GM12878 (cell line): Measurements from ENCODE around the gene UGT1A6. TPM values are rescaled to one million over a fixed set of nuclear protein-coding genes. Genes with fewer than 3 reads are reported as not detected.

Experiments used
- ATAC-seq: fragments of 200-7000 bp; cut with Tn5 transposase; 3 replicates; pipeline ENCODE4 v1.9.1; 2020; ENCODE audit warnings: mild to moderate bottlenecking, moderate library complexity
- BruUV-seq: library from RNA; stranded (reverse); fragments of 400-500 nt; replicated peaks from 2 replicates; lab custom pipeline; 2021; lab: Mats Ljungman, UMichigan
- CTCF ChIA-PET: fragments of 300-600 bp; sonication (Branson Sonifier 250); formaldehyde crosslinking; extraction: SDS; loops from one replicate; lab custom pipeline; 2021; ENCODE audit warnings: inconsistent platforms; lab: Yijun Ruan, JAX
- POLR2A ChIA-PET: fragments of 350-600 bp; formaldehyde crosslinking; extraction: SDS; loops from one replicate; lab custom pipeline; 2021; ENCODE audit warnings: inconsistent platforms; lab: Charles Lee
- RAD21 ChIA-PET: fragments of 300-600 bp; sonication (Branson Sonifier 250); formaldehyde crosslinking; loops from one replicate; lab custom pipeline; 2023; ENCODE audit warnings: antibody characterized with exemption; ENCODE audit not compliant: unreplicated experiment; lab: Charles Lee
- SMC1A ChIA-PET: fragments of 300-600 bp; sonication (Branson Sonifier 250); formaldehyde crosslinking; loops from one replicate; lab custom pipeline; 2023; ENCODE audit not compliant: unreplicated experiment, uncharacterized antibody; lab: Charles Lee
- DNase-seq: peaks from one replicate; pipeline ENCODE4 v3.0.0-alpha.2; 2011; ENCODE audit warnings: low read depth, low spot score
- FAIRE-seq: peaks from 3 replicates; lab custom pipeline; 2011; peaks lifted over from hg19 to GRCh38; lab: Jason Lieb, UNC
- H2AFZ ChIP-seq: 2 replicates; pipeline ENCODE4 v1.6.0; 2011; ENCODE audit warnings: low read depth, low read length, control low read depth; ENCODE audit not compliant: control insufficient read depth
- H3K27ac ChIP-seq: 2 replicates; pipeline ENCODE4 v1.5.1; 2011; ENCODE audit warnings: control low read depth; ENCODE audit not compliant: control insufficient read depth, insufficient read depth
- H3K27me3 ChIP-seq, 2 experiments: replicated peaks in 1 of 2; 2 replicates each; pipeline versions ENCODE4 v1.6.0 to v1.6.1; 2011; ENCODE audit warnings: low read length in 1 of 2; ENCODE audit not compliant: control insufficient read depth in 2 of 2, insufficient read depth in 2 of 2
- H3K36me3 ChIP-seq, 2 experiments: 2 replicates each; pipeline ENCODE4 v1.5.1; 2011; ENCODE audit warnings: low read length in 1 of 2; ENCODE audit not compliant: control insufficient read depth in 2 of 2, insufficient read depth in 2 of 2
- H3K4me1 ChIP-seq: 2 replicates; pipeline ENCODE4 v1.6.1; 2011; ENCODE audit warnings: mild to moderate bottlenecking, low read length, moderate library complexity, mixed read lengths; ENCODE audit not compliant: control insufficient read depth, insufficient read depth
- H3K4me2 ChIP-seq: 2 replicates; pipeline ENCODE4 v1.6.0; 2011; ENCODE audit warnings: control low read depth; ENCODE audit not compliant: control insufficient read depth, insufficient read depth
- H3K4me3 ChIP-seq: fragments of 200-600 bp; sonication (generic); 2 replicates; pipeline ENCODE4 v1.5.1; 2016
- H3K79me2 ChIP-seq: 2 replicates; pipeline ENCODE4 v1.6.0; 2011; ENCODE audit warnings: low read length; ENCODE audit not compliant: control insufficient read depth, insufficient read depth
- H3K9ac ChIP-seq: 2 replicates; pipeline ENCODE4 v1.8.0; 2011; ENCODE audit warnings: low read length, control low read depth, mixed read lengths; ENCODE audit not compliant: control insufficient read depth, insufficient read depth
- H3K9me3 ChIP-seq: replicated peaks from 3 replicates; pipeline ENCODE4 v1.5.1; 2011; ENCODE audit warnings: mild to moderate bottlenecking, low read length; ENCODE audit not compliant: control insufficient read depth, insufficient read depth
- H4K20me1 ChIP-seq: 2 replicates; pipeline ENCODE4 v1.6.0; 2011; ENCODE audit not compliant: control insufficient read depth, insufficient read depth
- BCL11A ChIP-seq: IDR thresholded peaks from 2 replicates; pipeline ENCODE4 v1.6.1; 2011; ENCODE audit warnings: low read depth, low read length
- CHD2 ChIP-seq: IDR thresholded peaks from 2 replicates; pipeline ENCODE4 v1.6.1; 2011; ENCODE audit warnings: low read depth, low read length, improper control_type of control experiment, borderline replicate concordance
- FOXK2 ChIP-seq: fragments of 450-650 bp; IDR thresholded peaks from 2 replicates; pipeline ENCODE4 v1.6.1; 2017; ENCODE audit warnings: mild to moderate bottlenecking, moderate library complexity
- HCFC1 ChIP-seq: fragments of 150-350 bp; IDR thresholded peaks from 2 replicates; pipeline ENCODE4 v1.6.1; 2014; ENCODE audit warnings: low read length
- HDGF ChIP-seq: fragments of 450-650 bp; IDR thresholded peaks from 2 replicates; pipeline ENCODE4 v1.6.1; 2016; ENCODE audit warnings: antibody characterized with exemption
- IRF3 ChIP-seq: fragments of 450-650 bp; IDR thresholded peaks from 2 replicates; pipeline ENCODE4 v1.6.1; 2014; ENCODE audit warnings: mild to moderate bottlenecking
- KLF5 ChIP-seq: fragments of 450-650 bp; IDR thresholded peaks from 2 replicates; pipeline ENCODE4 v1.6.1; 2014; ENCODE audit warnings: mild to moderate bottlenecking; ENCODE audit not compliant: partially characterized antibody
- MEF2B ChIP-seq: fragments of 450-650 bp; IDR thresholded peaks from 2 replicates; pipeline ENCODE4 v1.6.1; 2018; ENCODE audit warnings: mild to moderate bottlenecking, moderate library complexity; ENCODE audit not compliant: partially characterized antibody, poor library complexity, severe bottlenecking
- MYC ChIP-seq: IDR thresholded peaks from 2 replicates; pipeline ENCODE4 v1.6.1; 2011; ENCODE audit warnings: mild to moderate bottlenecking, low read length, moderate library complexity, inconsistent platforms; ENCODE audit not compliant: insufficient read depth, insufficient replicate concordance, insufficient read length, severe bottlenecking
- PML ChIP-seq: IDR thresholded peaks from 2 replicates; pipeline ENCODE4 v1.6.1; 2012; ENCODE audit warnings: low read length, inconsistent platforms
- RBBP5 ChIP-seq: fragments of 200-600 bp; sonication (generic); conservative IDR thresholded peaks from 2 replicates; pipeline ENCODE4 v1.6.1; 2016
- RFX5 ChIP-seq: IDR thresholded peaks from 2 replicates; pipeline ENCODE4 v1.6.1; 2011; ENCODE audit warnings: low read depth, low read length, improper control_type of control experiment
- TCF12 ChIP-seq: IDR thresholded peaks from 2 replicates; pipeline ENCODE4 v1.6.1; 2011; ENCODE audit warnings: low read depth, mild to moderate bottlenecking, low read length
- TCF7 ChIP-seq: IDR thresholded peaks from 2 replicates; pipeline ENCODE4 v1.6.1; 2014; ENCODE audit warnings: antibody characterized with exemption, borderline replicate concordance
- YBX1 ChIP-seq: fragments of 450-650 bp; IDR thresholded peaks from 2 replicates; pipeline ENCODE4 v1.6.1; 2016; ENCODE audit warnings: antibody characterized with exemption
- ZBED1 ChIP-seq: IDR thresholded peaks from 2 replicates; pipeline ENCODE4 v1.6.1; 2016; ENCODE audit warnings: borderline replicate concordance
- ZNF207 ChIP-seq: fragments of 450-650 bp; IDR thresholded peaks from 2 replicates; pipeline ENCODE4 v1.6.1; 2014; ENCODE audit warnings: antibody characterized with exemption, mild to moderate bottlenecking, borderline replicate concordance
- ZNF622 ChIP-seq: fragments of 450-650 bp; IDR thresholded peaks from 2 replicates; pipeline ENCODE4 v1.6.1; 2017; ENCODE audit warnings: mild to moderate bottlenecking, inconsistent platforms
- WGBS: methylation state at CpG from one replicate; pipeline ENCODE4 v1.1.6; 2016; ENCODE audit warnings: low lambda C conversion rate; ENCODE audit not compliant: insufficient replicate concordance, insufficient coverage; ENCODE audit errors: missing lambda C conversion rate; 5-methylcytosine and 5-hydroxymethylcytosine counted together
- in situ Hi-C: fragments of 300-500 bp; cut with MboI; formaldehyde crosslinking; loops from 9 replicates; pipeline ENCODE4 v1.14.3; 2018; ENCODE audit warnings: mixed read lengths
- intact Hi-C: fragments of 100-400 bp; cut with micrococcal nuclease; formaldehyde crosslinking; loops from one replicate; pipeline ENCODE4 v1.14.2; 2022; ENCODE audit not compliant: unreplicated experiment
- polyA plus RNA-seq, 11 experiments: library from polyadenylated mRNA; depleted of rRNA in 4 of 11; unstranded in 6 of 11; stranded (reverse) in 5 of 11; fragments of >200 nt; fragmentation: Nextera tagmentation in 4 of 11; fragmentation: Illumina TruSeq in 1 of 11; extraction: Ambion mirVana in 4 of 11; extraction: Trizol in 1 of 11; gene quantifications; 1 replicate in 1 of 11; 2 replicates in 10 of 11; pipeline versions ENCODE4 v1.2.1 to v1.2.3, GENCODE V29; 2011 to 2016; ENCODE audit warnings: inconsistent platforms in 2 of 11, missing spikeins in 2 of 11, low read depth in 1 of 11
- total RNA-seq, 4 experiments: library from RNA; depleted of rRNA in 3 of 4; stranded (reverse); fragments of >200 nt in 3 of 4; fragmentation: Illumina TruSeq in 1 of 4; extraction: Trizol in 1 of 4; gene quantifications; 2 replicates each; pipeline versions ENCODE4 v1.2.1 to v1.2.3, GENCODE V29; 2013 to 2021
- TF ChIP-seq, protein P1 (sequence below): IDR thresholded peaks from 2 replicates; pipeline ENCODE4 v1.6.1; 2012; ENCODE audit warnings: low read depth, low read length, improper control_type of control experiment

The UGT1A6 gene
- total and polyA plus RNA-seq, 10 of the 15 experiments (the other 5 are each of a cell fraction or from before 2014, with no cell fraction given): not detected

GRCh38 chr2:233768076-233768475, 75.4 kb downstream of the UGT1A6 start (continued):
- no peak for TF ChIP-seq RBBP5
- TF ChIP-seq FOXK2: no peak
- no peak for TF ChIP-seq PML
- no peak for TF ChIP-seq TCF7
- TF ChIP-seq TCF12: no peak
- TF ChIP-seq ZBED1: no peak
- no peak for TF ChIP-seq MEF2B

DNA sequence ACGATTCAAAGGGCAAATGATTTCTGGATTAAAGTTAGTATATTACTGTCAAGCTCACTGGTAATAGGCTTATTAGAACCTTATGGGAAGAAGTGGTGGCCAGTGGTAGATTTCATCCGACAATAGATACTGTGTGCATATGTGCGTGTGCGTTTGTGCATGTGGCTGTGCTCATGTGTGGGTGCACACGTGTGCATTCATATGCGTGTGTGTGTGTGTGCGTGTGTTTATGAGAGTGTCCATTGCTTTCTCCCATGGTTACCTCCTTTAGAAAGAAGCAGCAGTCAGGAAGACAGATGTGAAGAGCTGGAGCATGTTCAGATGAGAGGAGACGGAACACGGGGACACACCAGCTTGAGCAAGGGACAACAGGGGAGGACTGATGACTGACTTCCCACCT, 76.6 kb downstream of the UGT1A6 start:
- H3K36me3 ChIP-seq: no peaks in the 10 kb centered on the region
- no peaks in the 10 kb centered on the region; a peak in 1 of 4 replicates for H3K27me3 ChIP-seq
- CTCF ChIA-PET: interaction anchor here (0.6 kb wide), 1 partner anchor 609 kb away, joined by 4 read pairs; no protein-coding TSS in a partner anchor
- no peak overlapping the region for H3K4me2 ChIP-seq
- no peaks in the 10 kb centered on the region for H3K4me1 ChIP-seq
- no peaks in the 10 kb centered on the region for H3K79me2 ChIP-seq
- H3K4me3 ChIP-seq: no peak overlapping the region
- intact Hi-C loops: no loop called here
- ATAC-seq (no peak), FAIRE-seq (no peak), DNase-seq (no peak)
- 72% methylated on average over 9 of the region's 9 CpGs for WGBS
- in situ Hi-C loops: no loop called here
- TF ChIP-seq PML (no peak), TCF12 (no peak)
- no peaks in the 10 kb centered on the region for H3K9me3 ChIP-seq
- H3K9ac ChIP-seq: no peak overlapping the region
- H2AFZ ChIP-seq: no peak overlapping the region
- BruUV-seq: no TSS peak
- RAD21 ChIA-PET: interaction anchor here (0.9 kb wide), 1 partner anchor 51 kb away, joined by 3 read pairs; no protein-coding TSS in a partner anchor
- SMC1A ChIA-PET: no interaction called here
- POLR2A ChIA-PET: no interaction called here
- no peaks in the 10 kb centered on the region for H4K20me1 ChIP-seq
- no peak overlapping the region for H3K27ac ChIP-seq

DNA sequence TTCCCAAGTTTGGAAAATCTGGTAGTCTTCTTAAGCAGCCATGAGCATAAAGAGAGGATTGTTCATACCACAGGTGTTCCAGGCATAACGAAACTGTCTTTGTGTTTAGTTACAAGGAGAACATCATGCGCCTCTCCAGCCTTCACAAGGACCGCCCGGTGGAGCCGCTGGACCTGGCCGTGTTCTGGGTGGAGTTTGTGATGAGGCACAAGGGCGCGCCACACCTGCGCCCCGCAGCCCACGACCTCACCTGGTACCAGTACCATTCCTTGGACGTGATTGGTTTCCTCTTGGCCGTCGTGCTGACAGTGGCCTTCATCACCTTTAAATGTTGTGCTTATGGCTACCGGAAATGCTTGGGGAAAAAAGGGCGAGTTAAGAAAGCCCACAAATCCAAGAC, 79.5 kb downstream of the UGT1A6 start:
- H3K9ac ChIP-seq: no peak overlapping the region
- H3K36me3 ChIP-seq: no peaks in the 10 kb centered on the region
- CTCF ChIA-PET: no interaction called here
- no peak overlapping the region for H2AFZ ChIP-seq
- H3K27ac ChIP-seq: no peak overlapping the region
- no peak for FAIRE-seq
- POLR2A ChIA-PET: no interaction called here
- SMC1A ChIA-PET: no interaction called here
- RAD21 ChIA-PET: no interaction called here
- H3K4me2 ChIP-seq: no peak overlapping the region
- no peaks in the 10 kb centered on the region for H3K27me3 ChIP-seq
- BruUV-seq: no TSS peak
- no peaks in the 10 kb centered on the region for H4K20me1 ChIP-seq
- H3K9me3 ChIP-seq: no peaks in the 10 kb centered on the region; the same call in 2 of the 3 replicates
- no peaks in the 10 kb centered on the region for H3K79me2 ChIP-seq
- intact Hi-C loops: no loop called here
- H3K4me1 ChIP-seq: no peaks in the 10 kb centered on the region
- no peak overlapping the region for H3K4me3 ChIP-seq
- in situ Hi-C loops: no loop called here
- no peak for DNase-seq
- WGBS: 59% methylated on average over 16 of the region's 16 CpGs
- no peak for ATAC-seq
- no peak for TF ChIP-seq ZNF207
- TF ChIP-seq ZNF622: no peak
- TF ChIP-seq, protein P1, sequence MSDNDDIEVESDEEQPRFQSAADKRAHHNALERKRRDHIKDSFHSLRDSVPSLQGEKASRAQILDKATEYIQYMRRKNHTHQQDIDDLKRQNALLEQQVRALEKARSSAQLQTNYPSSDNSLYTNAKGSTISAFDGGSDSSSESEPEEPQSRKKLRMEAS: no peak
- TF ChIP-seq CHD2: no peak
- no peak for TF ChIP-seq MYC
- no peak for TF ChIP-seq HDGF
- no peak for TF ChIP-seq YBX1
- no peak for TF ChIP-seq RFX5
- TF ChIP-seq IRF3: no peak
- TF ChIP-seq BCL11A: no peak
- no peak for TF ChIP-seq KLF5
- no peak for TF ChIP-seq HCFC1
